Liver (tissue), 3 donors: ENCODE results near the gene RTBDN.

Experiments
- ATF3 ChIP-seq: IDR thresholded peaks from 2 replicates; pipeline ENCODE4 v1.6.1; 2016; ENCODE audit warnings: antibody characterized with exemption
- CTCF ChIP-seq: fragments of 150-350 bp; IDR thresholded peaks from 2 replicates; pipeline ENCODE4 v1.5.1; 2017; ENCODE audit warnings: improper control_type of control experiment, low read depth, low read length; ENCODE audit not compliant: missing input control
- EGR1 ChIP-seq, 2 donors: IDR thresholded peaks; 2 replicates each; pipeline ENCODE4 v1.6.1; 2016 to 2018; ENCODE audit warnings: antibody characterized with exemption in 2 of 2, low read depth in 2 of 2
- GABPA ChIP-seq, 2 donors: IDR thresholded peaks in 1 of 2; conservative IDR thresholded peaks in 1 of 2; 2 replicates each; pipeline ENCODE4 v1.6.1; 2016; ENCODE audit warnings: antibody characterized with exemption in 2 of 2, mild to moderate bottlenecking in 1 of 2, moderate library complexity in 1 of 2
- JUND ChIP-seq, 2 donors: IDR thresholded peaks; 2 replicates each; pipeline ENCODE4 v1.6.1; 2016; ENCODE audit warnings: antibody characterized with exemption in 2 of 2
- MAX ChIP-seq: IDR thresholded peaks from 2 replicates; pipeline ENCODE4 v1.6.1; 2016; ENCODE audit warnings: antibody characterized with exemption
- RAD21 ChIP-seq, 2 donors: IDR thresholded peaks; 2 replicates each; pipeline ENCODE4 v1.6.1; 2016; ENCODE audit warnings: antibody characterized with exemption in 2 of 2, mild to moderate bottlenecking in 2 of 2
- REST ChIP-seq: IDR thresholded peaks from 2 replicates; pipeline ENCODE4 v1.6.1; 2016; ENCODE audit warnings: antibody characterized with exemption, mild to moderate bottlenecking
- RXRA ChIP-seq, 2 donors: IDR thresholded peaks; 2 replicates each; pipeline ENCODE4 v1.6.1; 2017 to 2018; ENCODE audit warnings: antibody characterized with exemption in 2 of 2, mild to moderate bottlenecking in 1 of 2
- SP1 ChIP-seq: IDR thresholded peaks from 2 replicates; pipeline ENCODE4 v1.6.1; 2018; ENCODE audit warnings: antibody characterized with exemption, mild to moderate bottlenecking
- TAF1 ChIP-seq: conservative IDR thresholded peaks from 2 replicates; pipeline ENCODE4 v1.6.1; 2016; ENCODE audit warnings: antibody characterized with exemption, mild to moderate bottlenecking
- YY1 ChIP-seq: IDR thresholded peaks from 2 replicates; pipeline ENCODE4 v1.6.1; 2016; ENCODE audit warnings: antibody characterized with exemption, mild to moderate bottlenecking
- ZBTB33 ChIP-seq: IDR thresholded peaks from 2 replicates; pipeline ENCODE4 v1.6.1; 2016; ENCODE audit warnings: antibody characterized with exemption
- donor health status: healthy.
- donor health status: healthy.

- TF ChIP-seq CTCF (no peak), TAF1 (no peak), JUND (IDR thresholded peaks at IDR 0.05) (no peak), YY1 (no peak), REST (no peak), RXRA (IDR thresholded peaks at IDR 0.05) (no peak), SP1 (no peak), RAD21 (IDR thresholded peaks at IDR 0.05) (no peak), ATF3 (no peak), ZBTB33 (no peak), MAX (no peak), EGR1 (IDR thresholded peaks at IDR 0.05; ENCODE audit: low read depth in 2 of 2) (no peak), GABPA (IDR thresholded peaks at IDR 0.05 in 1 of 2, conservative IDR thresholded peaks at IDR 0.05 in 1 of 2) (no peak)
Observed at GRCh38 chr19:12784394-12784870, 49.9 kb downstream of the RTBDN start.
